Measurements from ENCODE around the gene EFNA1.

EFNA1 gene

GRCh38 chr1:155127105-155127966 is at the start of gene EFNA1:
EFNA1 (plus strand) TSS chr1:155127876; CDS start chr1:155127978, 102 bp downstream.
- TF ChIP-seq ZNF274 (IDR thresholded peaks at IDR 0.05; ENCODE audit: low read depth, low read length) (no peak), YY1 (IDR thresholded peaks at IDR 0.05; ENCODE audit: insufficient read depth, insufficient read length) (no peak), SUZ12 (IDR thresholded peaks at IDR 0.05; ENCODE audit: extremely low read depth, insufficient read depth, insufficient read length) (no peak)
- H3K9me3 ChIP-seq (ENCODE audit: insufficient read depth, low read length): no peaks in the 10 kb centered on the region
- H3K36me3 ChIP-seq (ENCODE audit: insufficient read depth, insufficient read length, low read length): peaks cover 13% of the 10 kb centered on the region
- peaks cover 49% of the 10 kb centered on the region for H3K4me1 ChIP-seq (ENCODE audit: insufficient read depth, insufficient read length)
- DNase-seq (ENCODE audit: low read depth, low spot score): no peak
- peaks cover 80% of the 10 kb centered on the region for H3K27me3 ChIP-seq (ENCODE audit: insufficient read depth, insufficient read length)
- H3K4me3 ChIP-seq (ENCODE audit: insufficient read length, low read depth): peak within 1 kb of the TSS; percentile 73
- peak within 1 kb of the TSS; percentile 84 for H3K9ac ChIP-seq (ENCODE audit: insufficient read length, low read depth)

- Histone ChIP-seq H3K27me3 (ENCODE audit: insufficient read depth, insufficient read length) (peaks cover 63% of the 10 kb centered on the region), H3K4me1 (ENCODE audit: insufficient read depth, insufficient read length) (peaks cover 37% of the 10 kb centered on the region), H3K4me3 (ENCODE audit: insufficient read length, low read depth) (peak within 1 kb of the TSS; percentile 40), H3K9me3 (ENCODE audit: insufficient read depth, low read length) (no peaks in the 10 kb centered on the region), H3K36me3 (ENCODE audit: insufficient read depth, insufficient read length, low read length) (no peaks in the 10 kb centered on the region), H3K9ac (ENCODE audit: insufficient read length, low read depth) (peak within 1 kb of the TSS; percentile 73)
- no peak for TF ChIP-seq SUZ12 (IDR thresholded peaks at IDR 0.05; ENCODE audit: extremely low read depth, insufficient read depth, insufficient read length)
- TF ChIP-seq YY1 (IDR thresholded peaks at IDR 0.05; ENCODE audit: insufficient read depth, insufficient read length): no peak
- TF ChIP-seq ZNF274 (IDR thresholded peaks at IDR 0.05; ENCODE audit: low read depth, low read length): no peak
- no peak for DNase-seq (ENCODE audit: low read depth, low spot score)
Observed at GRCh38 chr1:155078469-155079209, 49.0 kb upstream of the EFNA1 start, which contains the start of gene EFNA3. EFNA3 (plus strand) TSS chr1:155078837; CDS start chr1:155078942, 105 bp downstream.

GRCh38 chr1:155079210-155079486 is 48.5 kb upstream of the EFNA1 start:
- no peaks in the 10 kb centered on the region for H3K36me3 ChIP-seq (ENCODE audit: insufficient read depth, insufficient read length, low read length)
- DNase-seq (ENCODE audit: low read depth, low spot score): no peak
- peaks cover 69% of the 10 kb centered on the region for H3K27me3 ChIP-seq (ENCODE audit: insufficient read depth, insufficient read length)
- H3K9me3 ChIP-seq (ENCODE audit: insufficient read depth, low read length): no peaks in the 10 kb centered on the region
- H3K9ac ChIP-seq (ENCODE audit: insufficient read length, low read depth): peak overlapping the region; percentile 73
- H3K4me3 ChIP-seq (ENCODE audit: insufficient read length, low read depth): peak overlapping the region; percentile 40
- H3K4me1 ChIP-seq (ENCODE audit: insufficient read depth, insufficient read length): peaks cover 38% of the 10 kb centered on the region
- TF ChIP-seq YY1 (IDR thresholded peaks at IDR 0.05; ENCODE audit: insufficient read depth, insufficient read length): no peak

- no peak for DNase-seq (ENCODE audit: low read depth, low spot score)
- H3K9ac ChIP-seq (ENCODE audit: insufficient read length, low read depth): peak overlapping the region; percentile 73
- H3K4me3 ChIP-seq (ENCODE audit: insufficient read length, low read depth): peak overlapping the region; percentile 40
- H3K27me3 ChIP-seq (ENCODE audit: insufficient read depth, insufficient read length): peaks cover 72% of the 10 kb centered on the region
- TF ChIP-seq YY1 (IDR thresholded peaks at IDR 0.05; ENCODE audit: insufficient read depth, insufficient read length) (no peak), SUZ12 (IDR thresholded peaks at IDR 0.05; ENCODE audit: extremely low read depth, insufficient read depth, insufficient read length) (peak; percentile 79)
- H3K36me3 ChIP-seq (ENCODE audit: insufficient read depth, insufficient read length, low read length): no peaks in the 10 kb centered on the region
- peaks cover 42% of the 10 kb centered on the region for H3K4me1 ChIP-seq (ENCODE audit: insufficient read depth, insufficient read length)
- H3K9me3 ChIP-seq (ENCODE audit: insufficient read depth, low read length): no peaks in the 10 kb centered on the region
Observed at GRCh38 chr1:155079487-155080311, 48.0 kb upstream of the EFNA1 start.

- Histone ChIP-seq H3K27me3 (ENCODE audit: insufficient read depth, insufficient read length) (peaks cover 72% of the 10 kb centered on the region), H3K9me3 (ENCODE audit: insufficient read depth, low read length) (no peaks in the 10 kb centered on the region), H3K4me3 (ENCODE audit: insufficient read length, low read depth) (peak overlapping the region; percentile 40), H3K4me1 (ENCODE audit: insufficient read depth, insufficient read length) (peaks cover 45% of the 10 kb centered on the region), H3K36me3 (ENCODE audit: insufficient read depth, insufficient read length, low read length) (no peaks in the 10 kb centered on the region), H3K9ac (ENCODE audit: insufficient read length, low read depth) (peak overlapping the region; percentile 73)
- no peak for TF ChIP-seq SUZ12 (IDR thresholded peaks at IDR 0.05; ENCODE audit: extremely low read depth, insufficient read depth, insufficient read length)
- TF ChIP-seq YY1 (IDR thresholded peaks at IDR 0.05; ENCODE audit: insufficient read depth, insufficient read length): no peak
- no peak for TF ChIP-seq ZNF274 (IDR thresholded peaks at IDR 0.05; ENCODE audit: low read depth, low read length)
- no peak for DNase-seq (ENCODE audit: low read depth, low spot score)
Observed at GRCh38 chr1:155080312-155081228, 47.1 kb upstream of the EFNA1 start.

- TF ChIP-seq ZNF274 (IDR thresholded peaks at IDR 0.05; ENCODE audit: low read depth, low read length) (no peak), SUZ12 (IDR thresholded peaks at IDR 0.05; ENCODE audit: extremely low read depth, insufficient read depth, insufficient read length) (no peak), YY1 (IDR thresholded peaks at IDR 0.05; ENCODE audit: insufficient read depth, insufficient read length) (no peak)
- H3K36me3 ChIP-seq (ENCODE audit: insufficient read depth, insufficient read length, low read length): no peaks in the 10 kb centered on the region
- DNase-seq (ENCODE audit: low read depth, low spot score): no peak
- H3K9ac ChIP-seq (ENCODE audit: insufficient read length, low read depth): peak overlapping the region; percentile 37
- H3K4me1 ChIP-seq (ENCODE audit: insufficient read depth, insufficient read length): peaks cover 52% of the 10 kb centered on the region
- H3K9me3 ChIP-seq (ENCODE audit: insufficient read depth, low read length): no peaks in the 10 kb centered on the region
- peak overlapping the region; percentile 40 for H3K4me3 ChIP-seq (ENCODE audit: insufficient read length, low read depth)
- peaks cover 72% of the 10 kb centered on the region for H3K27me3 ChIP-seq (ENCODE audit: insufficient read depth, insufficient read length)
Observed at GRCh38 chr1:155081472-155082300, 46.0 kb upstream of the EFNA1 start.
